Coronary artery (tissue), 2 donors: ENCODE measurements around the gene LTK.

Experiments used
- DNase-seq: peaks from one replicate; pipeline ENCODE4 v3.0.0-alpha.2; 2017; ENCODE audit warnings: low spot score
- H3K27ac ChIP-seq, 2 donors: fragments of 200-600 bp; sonication (generic); one replicate each; pipeline ENCODE4 v1.5.1; 2016 to 2019
- H3K4me3 ChIP-seq: fragments of 200-600 bp; sonication (generic); 2 replicates; pipeline ENCODE4 v1.5.1; 2016; ENCODE audit warnings: mild to moderate bottlenecking, moderate library complexity
- TF ChIP-seq, protein P1 (sequence below): fragments of 200-600 bp; sonication (generic); IDR thresholded peaks from one replicate; pipeline ENCODE4 v1.5.1; 2019; ENCODE audit warnings: antibody characterized with exemption

LTK gene

DNA sequence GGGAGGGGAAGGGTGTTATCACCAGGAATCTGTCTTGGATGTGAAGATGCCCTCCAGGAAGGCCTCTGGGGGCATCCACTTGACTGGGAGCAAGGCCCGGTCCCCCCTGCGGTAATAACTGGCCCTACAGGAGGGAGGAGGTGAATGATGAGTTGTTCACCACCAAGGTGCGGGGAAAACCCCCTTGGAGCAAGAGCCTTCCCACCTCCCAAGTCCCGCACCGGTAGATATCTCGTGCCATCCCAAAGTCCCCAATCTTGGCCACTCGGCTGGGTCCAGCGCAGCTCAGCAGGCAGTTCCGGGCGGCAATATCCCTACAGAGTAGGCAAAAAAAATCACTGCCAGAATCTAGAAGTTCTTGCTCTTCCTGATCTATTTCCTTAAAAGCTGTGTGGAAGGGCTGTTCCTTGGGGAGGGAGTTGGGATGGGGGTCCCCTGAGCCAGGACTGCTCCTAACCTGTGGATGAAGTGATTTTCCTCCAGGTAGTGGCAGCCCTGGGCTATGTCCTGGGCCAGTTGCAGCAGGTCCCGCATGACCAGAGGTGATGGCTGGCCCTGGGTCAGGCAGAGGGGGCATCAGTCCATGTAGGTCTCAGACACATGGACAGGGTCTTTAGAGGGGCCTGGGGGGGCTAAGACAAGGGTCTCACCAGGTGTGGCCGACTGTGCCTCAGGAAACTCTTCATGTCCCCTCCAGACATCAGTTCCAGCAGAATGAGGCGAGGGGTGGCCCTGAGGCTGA lies 8.7 kb downstream of the LTK start:
- no peak for DNase-seq
- Histone ChIP-seq H3K4me3 (no peak overlapping the region), H3K27ac (no peak overlapping the region)
- TF ChIP-seq, protein P1, sequence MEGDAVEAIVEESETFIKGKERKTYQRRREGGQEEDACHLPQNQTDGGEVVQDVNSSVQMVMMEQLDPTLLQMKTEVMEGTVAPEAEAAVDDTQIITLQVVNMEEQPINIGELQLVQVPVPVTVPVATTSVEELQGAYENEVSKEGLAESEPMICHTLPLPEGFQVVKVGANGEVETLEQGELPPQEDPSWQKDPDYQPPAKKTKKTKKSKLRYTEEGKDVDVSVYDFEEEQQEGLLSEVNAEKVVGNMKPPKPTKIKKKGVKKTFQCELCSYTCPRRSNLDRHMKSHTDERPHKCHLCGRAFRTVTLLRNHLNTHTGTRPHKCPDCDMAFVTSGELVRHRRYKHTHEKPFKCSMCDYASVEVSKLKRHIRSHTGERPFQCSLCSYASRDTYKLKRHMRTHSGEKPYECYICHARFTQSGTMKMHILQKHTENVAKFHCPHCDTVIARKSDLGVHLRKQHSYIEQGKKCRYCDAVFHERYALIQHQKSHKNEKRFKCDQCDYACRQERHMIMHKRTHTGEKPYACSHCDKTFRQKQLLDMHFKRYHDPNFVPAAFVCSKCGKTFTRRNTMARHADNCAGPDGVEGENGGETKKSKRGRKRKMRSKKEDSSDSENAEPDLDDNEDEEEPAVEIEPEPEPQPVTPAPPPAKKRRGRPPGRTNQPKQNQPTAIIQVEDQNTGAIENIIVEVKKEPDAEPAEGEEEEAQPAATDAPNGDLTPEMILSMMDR, result no peak

DNA sequence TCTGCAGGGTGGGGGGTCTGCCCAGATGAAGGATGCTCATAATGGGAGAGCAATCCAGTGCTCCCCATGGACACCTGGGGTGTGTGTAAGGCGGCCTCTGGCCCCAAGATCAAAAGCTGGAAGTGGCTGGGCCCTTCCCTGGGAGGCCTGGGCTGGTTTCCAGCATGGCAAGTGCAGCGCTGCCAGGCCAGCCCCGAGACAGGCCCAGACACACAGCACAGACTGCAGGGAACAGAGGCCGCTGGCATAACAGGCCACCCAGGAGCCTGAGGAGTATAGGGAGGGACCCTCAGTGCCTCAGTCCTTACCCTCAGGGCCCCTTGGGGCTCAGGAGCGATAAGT lies 10.0 kb downstream of the LTK start:
- H3K4me3 ChIP-seq, result no peak overlapping the region
- no peak overlapping the region for H3K27ac ChIP-seq
- TF ChIP-seq, protein P1, result no peak
- DNase-seq, result no peak

DNA sequence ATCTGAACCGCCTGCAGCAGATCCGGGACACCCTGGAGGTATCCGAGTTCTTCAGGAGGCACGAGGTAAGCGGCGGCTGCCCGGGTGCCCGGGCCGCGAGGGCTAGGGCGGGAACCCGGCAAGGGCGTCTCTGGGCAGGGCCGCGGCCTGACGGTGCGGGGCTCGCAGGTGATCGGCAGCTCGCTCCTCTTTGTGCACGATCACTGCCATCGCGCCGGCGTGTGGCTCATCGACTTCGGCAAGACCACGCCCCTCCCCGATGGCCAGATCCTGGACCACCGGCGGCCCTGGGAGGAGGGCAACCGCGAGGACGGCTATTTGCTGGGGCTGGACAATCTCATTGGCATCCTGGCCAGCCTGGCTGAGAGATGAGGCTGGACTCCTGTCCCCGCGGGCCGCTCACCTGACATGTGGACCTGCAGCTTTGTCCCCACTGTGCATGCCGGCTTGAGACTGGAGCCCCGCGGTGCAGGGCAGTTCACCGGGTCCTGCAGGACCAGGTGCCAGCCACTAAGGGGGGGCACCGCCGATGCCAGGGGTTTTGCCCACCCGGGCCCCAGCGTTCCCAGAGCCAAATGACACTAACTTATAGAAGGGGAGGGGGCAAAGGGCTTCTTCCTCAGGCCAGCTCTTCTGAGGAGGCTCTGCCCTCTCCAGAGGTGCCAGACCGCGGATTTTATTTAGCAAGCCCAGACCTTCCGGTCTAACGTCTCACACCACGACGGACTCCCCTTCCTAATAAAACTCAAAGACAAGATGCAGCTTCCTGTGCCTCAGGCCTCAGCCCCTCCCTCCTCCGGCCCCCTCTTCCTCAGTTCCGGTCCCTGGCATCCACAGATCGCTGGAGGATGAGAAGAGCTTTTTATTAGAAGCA lies 10.6 kb downstream of the LTK start:
- Histone ChIP-seq H3K27ac (no peak overlapping the region), H3K4me3 (peak overlapping the region; percentile 60)
- TF ChIP-seq, protein P1, result no peak
- DNase-seq, result no peak

DNA sequence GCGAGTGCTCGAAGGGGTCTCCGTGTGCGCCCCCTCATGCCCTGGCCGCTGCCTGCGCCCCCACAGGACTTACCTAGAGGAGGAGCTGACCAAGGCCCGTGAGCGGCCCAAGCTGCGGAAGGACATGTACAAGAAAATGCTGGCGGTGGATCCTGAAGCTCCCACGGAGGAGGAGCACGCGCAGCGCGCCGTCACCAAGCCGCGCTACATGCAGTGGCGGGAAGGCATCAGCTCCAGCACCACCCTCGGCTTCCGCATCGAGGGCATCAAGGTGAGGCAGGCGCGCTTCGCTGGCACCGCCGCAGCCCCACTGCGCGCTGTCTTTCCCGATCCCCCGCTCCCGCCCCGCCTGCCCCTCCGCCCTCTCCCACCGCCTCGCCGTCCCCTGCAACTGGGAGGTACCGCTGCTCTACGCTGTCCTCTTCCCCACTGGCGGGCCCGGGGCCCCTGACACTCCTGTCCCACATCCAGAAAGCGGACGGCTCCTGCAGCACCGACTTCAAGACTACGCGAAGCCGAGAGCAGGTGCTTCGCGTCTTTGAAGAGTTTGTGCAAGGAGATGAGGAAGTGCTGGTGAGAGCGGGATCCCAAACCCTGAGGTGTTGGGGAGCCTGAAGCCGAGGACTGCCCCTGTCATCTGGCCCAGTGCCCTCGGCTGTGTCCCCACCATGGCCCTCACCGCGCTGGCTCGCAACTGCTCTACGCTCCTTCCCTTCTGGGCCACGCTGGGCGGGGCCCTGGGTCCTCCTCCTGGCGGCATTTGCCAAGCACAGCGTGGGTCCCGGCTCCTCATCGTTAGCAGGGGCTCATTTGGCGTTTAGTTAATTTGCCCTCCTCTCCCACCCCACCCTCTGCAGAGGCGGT lies 11.5 kb downstream of the LTK start:
- H3K4me3 ChIP-seq, result peak overlapping the region; percentile 60
- TF ChIP-seq, protein P1, result no peak
- no peak overlapping the region for H3K27ac ChIP-seq
- DNase-seq, result no peak

DNA sequence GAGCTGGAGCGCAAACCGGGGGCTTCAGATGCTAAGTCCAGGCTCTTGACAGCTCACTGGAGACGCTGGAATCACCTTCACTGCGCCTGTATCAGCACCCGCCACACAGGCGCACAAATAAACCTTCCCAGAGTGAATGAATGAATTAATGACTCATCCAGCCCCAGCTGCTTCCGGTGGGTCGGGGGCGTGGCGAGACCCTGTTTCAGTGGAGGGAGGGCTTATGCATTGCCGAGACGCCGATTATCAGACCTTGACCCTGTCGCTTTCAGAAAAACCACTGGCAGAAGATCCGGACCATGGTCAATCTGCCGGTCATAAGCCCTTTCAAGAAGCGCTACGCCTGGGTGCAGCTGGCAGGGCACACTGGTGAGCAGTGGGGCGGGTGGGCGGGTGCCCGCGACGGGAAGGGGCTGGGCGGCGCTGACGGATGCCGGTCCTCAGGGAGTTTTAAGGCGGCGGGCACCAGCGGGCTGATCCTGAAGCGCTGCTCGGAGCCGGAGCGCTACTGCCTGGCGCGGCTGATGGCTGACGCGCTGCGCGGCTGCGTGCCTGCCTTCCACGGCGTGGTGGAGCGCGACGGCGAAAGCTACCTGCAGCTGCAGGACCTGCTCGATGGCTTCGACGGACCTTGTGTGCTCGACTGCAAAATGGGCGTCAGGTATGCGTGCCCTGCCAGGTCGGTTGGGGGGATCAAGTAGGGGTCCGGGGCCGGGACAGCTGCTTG lies 12.3 kb downstream of the LTK start:
- TF ChIP-seq, protein P1, result no peak
- peak overlapping the region; percentile 60 for H3K4me3 ChIP-seq
- DNase-seq, result no peak
- no peak overlapping the region for H3K27ac ChIP-seq

DNA sequence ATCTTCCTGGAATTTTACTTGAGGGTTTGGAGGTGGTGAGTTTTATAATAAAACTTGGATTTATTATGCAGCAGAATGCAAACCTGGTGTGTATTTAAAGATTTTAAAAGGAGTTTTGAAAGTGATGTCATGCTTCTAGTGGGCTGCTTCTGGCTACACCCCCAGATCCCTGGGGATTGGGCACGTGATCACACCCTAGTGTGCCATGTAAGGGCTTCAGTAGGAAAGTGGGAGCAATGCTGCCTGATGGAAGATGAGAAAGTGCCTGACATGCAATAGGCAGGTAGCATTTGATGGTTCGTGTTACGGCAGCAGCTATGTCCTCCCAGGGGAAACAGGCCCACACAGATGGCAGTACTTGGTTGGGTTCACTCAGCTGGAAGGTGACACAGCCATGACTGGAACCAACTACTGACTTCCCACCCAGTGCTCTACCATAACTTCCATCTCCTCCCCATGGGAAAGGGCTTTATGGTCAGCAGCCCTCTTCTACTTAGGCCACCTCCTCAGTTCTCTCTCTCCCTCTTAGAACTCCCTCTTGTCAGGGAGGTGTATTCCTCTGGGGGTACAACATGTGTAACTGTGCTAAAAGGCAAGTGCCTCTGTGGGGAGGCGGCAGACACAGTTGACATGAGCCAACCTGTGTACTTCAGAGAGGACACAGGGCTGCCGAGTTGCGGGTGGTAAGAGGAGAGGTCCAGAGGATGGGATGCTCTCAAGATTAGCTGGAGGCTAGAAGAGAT lies 14.3 kb downstream of the LTK start:
- Histone ChIP-seq H3K27ac (no peak overlapping the region), H3K4me3 (no peak overlapping the region)
- no peak for DNase-seq
- TF ChIP-seq, protein P1, result no peak
